Activated CD4-positive, CD25-positive, alpha-beta regulatory T cell treated with anti-CD3 and anti-CD28 coated beads, Interleukin-2, amount 50 U/mL, for 24 hours (primary cell): Measurements from ENCODE around the gene LRG1.

Experiments
- ATAC-seq, 2 donors: fragments of 150-1000 bp; cut with Tn5 transposase; one replicate each; pipeline ENCODE4 v1.10.0; 2021; ENCODE audit warnings: mild to moderate bottlenecking in 1 of 2, moderate library complexity in 1 of 2

Gene LRG1

DNA sequence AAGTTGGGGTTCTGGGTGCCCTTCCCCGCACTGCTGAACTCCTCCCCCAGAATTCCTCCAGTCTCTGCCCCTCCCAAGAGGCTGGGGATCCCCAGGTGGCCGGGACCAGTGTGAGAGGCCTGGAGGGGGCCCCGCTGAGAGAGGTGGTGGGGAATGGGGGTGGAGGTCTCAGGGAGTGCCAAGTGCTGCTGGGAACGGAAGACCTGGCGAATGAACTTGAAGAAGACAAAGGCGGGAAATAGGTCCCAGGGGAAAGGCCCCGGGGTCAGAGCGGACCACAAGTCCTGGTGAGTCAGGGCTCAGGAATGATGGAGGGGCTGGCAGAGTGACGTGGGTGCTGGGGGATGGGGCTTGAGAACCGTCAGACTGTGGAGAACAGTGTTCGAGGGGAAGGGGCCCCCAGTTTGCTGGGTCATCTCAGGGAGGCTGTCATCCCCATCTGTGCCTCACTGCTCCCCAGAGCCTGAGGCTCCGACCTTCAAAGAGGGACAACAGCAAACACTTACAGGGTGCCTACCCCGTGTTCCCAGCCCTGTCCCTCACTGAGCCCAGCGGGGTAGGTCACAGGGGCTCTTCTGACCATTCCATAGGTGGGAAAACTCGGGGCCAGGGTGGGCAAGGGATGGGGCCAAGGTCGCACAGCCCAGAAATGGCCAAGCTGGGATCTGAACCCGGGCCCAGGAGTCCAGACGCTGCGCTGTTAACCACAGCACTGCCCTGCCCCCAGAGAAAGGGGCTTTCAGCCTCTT lies 35.6 kb upstream of the LRG1 start:
- ATAC-seq = no peak

DNA sequence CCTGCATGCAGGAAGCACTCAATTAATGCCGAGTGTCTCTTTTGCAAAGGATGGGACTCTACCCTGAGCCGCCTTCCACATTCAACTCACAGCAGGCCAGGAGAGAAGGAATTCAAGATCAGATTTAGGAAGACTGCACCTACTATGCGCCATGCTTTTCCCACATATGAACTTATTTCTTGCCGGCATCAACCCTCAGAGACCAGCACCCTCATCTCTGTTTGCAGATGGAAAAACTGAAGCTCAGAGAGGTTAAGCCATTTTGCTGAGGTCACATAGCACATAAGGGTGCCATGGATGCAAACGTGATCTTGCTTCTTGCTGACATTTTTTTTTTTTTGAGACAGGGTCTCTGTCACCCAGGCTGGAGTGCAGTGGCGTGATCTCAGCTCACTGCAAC lies 33.8 kb upstream of the LRG1 start:
- no peak for ATAC-seq

DNA sequence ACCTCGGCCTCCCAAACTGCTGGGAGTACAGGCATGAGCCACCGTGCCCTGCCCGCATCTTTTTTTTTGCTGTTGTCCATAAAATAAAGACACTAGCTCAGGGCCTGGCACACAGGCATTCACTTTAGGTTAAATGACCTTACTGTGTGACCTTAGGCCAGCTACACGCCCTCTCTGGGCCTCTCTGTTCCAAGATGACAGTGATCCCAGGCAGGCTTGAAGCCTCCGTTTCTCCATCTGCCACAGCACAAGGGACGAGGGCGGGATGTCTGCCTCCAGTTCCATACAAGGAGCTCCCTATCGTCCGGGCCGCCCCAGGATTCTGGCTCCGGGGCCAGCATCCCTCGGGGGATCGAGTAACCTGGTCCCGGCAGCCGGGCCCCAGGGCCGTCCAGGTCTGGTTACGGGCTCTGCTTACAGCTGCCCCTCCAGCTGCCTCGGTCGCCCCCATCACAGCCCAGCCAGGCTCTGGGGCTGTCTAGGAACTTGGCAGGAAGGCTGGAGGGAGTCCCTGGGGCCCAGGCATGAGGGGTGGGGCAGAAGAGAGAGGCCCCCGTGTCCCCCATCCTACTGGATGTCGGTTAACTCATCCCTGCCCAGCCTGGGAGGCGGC lies 31.6 kb upstream of the LRG1 start:
- no peak for ATAC-seq

DNA sequence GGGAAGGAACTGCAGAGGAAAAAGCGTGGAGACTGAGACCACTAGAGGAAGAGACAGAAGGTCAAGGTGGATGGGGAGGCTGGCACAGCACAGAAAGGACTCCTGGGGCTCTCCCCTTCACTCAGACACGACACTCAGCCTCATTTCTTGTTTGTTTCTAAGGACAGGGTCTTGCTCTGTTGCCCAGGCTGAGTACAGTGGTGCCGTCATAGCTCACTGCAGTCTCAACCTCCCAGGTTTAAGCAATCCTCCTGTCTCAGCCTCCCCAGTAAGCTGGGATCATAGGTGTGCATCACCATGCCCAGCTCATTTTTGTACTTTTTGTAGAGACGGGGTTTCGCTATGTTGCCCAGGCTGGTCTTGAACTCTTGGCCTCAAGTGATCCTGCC lies 31.1 kb upstream of the LRG1 start:
- no peak for ATAC-seq

DNA sequence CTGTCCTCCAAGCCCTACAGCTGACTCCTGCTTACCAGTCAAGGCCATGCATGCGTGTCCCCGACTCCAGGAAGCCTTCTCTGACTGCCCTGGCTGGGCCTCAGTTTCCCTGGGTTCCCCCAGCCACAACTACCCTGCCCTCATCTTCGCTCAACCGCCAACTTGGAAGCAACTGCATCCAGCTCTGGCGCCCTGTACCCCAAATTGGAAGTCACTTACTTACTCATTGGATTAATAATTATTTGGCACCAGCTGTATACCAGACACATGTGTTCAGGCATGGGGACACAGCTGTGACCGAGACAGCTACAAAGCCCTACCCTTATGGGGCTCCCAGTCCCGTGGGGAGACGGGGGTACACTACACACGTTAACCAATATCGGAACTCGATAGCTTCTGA lies 30.6 kb upstream of the LRG1 start:
- ATAC-seq = no peak

DNA sequence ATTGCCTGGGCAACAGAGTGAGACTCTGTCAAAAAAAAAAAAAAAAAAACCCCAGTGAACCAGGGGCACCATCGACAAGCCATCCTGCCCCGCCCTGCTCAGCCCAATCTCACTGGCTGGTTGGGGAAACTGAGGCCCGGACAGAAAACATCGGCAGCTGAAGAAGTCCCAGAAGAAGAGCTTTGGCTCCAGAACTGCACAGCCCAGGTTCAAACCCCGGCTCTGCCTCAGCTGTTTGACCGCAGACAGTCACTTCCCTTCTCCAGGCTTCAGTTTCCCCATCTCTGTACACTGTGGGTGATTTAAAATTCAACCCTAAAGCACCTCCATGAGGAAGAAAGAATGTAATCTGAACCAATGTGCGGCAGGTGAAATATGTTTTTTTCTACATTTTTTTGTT lies 29.1 kb upstream of the LRG1 start:
- no peak for ATAC-seq

DNA sequence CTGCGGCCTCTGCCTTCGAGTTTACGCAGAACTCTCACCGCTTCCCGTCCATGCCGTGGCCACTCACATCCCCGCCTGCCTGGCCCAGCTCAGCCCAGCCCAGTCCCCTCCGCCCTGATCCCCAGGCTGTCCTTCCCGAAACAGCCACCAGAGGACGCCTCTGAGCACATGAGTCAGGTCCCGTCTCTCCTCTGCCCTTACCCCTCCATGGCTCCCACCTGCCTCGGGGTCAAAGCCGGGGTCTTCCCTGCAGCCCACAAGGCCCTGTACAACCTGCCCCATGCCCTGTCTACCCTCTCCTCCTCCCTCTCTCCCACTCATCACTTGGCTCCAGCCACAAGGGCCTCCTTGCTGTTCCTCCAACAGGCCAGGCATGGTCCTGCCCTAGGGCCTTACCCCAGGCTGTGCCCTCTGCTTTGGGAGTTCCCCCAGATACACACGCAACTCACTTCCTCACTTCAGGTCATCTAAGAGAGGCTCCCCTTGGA lies 27.8 kb upstream of the LRG1 start:
- peak; percentile 44 to 48 for ATAC-seq

DNA sequence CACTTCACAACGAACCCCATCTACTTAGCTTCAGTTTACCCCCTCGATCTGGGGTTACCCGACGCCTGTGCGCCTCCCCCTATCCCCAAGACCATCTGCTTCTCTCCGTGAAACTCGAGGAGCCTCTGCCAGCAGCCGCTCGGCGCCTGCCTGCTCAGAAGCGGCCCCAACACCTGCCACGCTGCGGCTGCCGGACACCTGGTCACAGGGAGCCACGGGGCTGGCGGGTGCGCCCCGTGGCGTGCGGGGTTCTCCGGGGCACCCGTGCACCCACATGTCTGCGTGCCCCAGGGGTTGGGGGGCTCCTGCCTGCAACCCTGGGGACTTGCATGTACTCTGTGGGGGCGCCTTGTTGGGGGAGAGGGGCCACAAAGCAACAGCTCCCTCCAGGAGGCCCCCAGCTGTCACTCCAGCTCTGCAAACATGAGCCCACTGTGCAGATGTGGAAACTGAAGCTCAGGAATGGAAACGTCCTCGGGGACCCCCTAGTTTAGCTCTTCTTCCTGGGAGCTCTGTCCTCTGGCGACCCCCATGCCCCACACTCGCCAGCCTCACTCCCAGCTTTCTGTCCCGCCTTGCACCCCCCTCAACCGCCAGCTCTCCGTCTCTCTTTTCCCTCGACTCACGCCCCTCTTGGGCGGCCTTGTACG lies 26.7 kb upstream of the LRG1 start:
- ATAC-seq = no peak

DNA sequence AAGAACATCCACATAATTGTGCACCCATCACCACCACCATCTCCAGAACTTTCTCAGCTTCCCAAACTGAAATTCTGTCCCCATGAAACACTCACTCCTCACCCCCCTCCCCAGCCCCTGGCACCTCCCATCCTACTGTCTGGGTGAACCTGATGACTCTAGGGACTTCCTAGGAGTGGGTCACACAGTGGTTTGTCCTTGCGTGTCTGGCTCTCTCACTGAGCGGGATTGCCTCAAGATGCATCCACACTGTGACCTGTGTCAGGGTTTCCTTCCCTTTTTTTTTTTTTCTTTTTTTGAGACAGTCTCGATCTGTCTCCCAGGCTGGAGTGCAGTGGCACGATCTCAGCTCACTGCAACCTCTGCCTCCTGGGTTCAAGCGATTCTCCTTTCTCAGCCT lies 23.7 kb upstream of the LRG1 start:
- peak in 1 of 2 donors; percentile 30 for ATAC-seq

DNA sequence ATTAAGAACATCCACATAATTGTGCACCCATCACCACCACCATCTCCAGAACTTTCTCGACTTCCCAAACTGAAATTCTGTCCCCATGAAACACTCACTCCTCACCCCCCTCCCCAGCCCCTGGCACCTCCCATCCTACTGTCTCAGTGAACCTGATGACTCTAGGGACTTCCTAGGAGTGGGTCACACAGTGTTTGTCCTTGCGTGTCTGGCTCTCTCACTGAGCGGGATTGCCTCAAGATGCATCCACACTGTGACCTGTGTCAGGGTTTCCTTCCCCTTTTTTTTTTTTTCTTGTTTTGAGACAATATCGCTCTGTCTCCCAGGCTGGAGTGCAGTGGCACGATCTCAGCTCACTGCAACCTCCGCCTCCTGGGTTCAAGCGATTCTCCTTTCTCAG lies 22.2 kb upstream of the LRG1 start:
- peak in 1 of 2 donors; percentile 41 for ATAC-seq

DNA sequence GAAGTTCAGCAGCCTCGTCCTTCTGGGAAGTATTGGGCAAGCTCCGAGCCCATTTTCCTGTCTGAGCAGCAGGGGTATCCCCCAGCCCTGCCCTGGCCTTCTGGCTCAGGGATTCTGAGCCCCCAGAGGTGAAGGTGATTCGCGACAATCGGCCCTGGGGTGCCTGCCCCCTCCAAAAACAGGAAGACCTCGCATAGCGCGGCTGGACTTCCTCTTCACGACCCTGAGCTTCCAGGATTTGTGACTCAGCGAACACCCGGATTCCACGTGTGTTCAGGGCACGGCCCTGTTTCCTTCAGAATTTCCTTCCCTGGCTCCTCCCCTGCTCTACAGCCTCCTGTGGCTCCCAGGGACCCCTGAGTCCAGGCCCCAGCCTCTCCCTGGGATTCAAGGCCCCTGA lies 19.7 kb upstream of the LRG1 start, which contains the start of gene SEMA6B:
SEMA6B (minus strand) TSS at position 116 of the 400 bp plus-strand sequence. CDS start 1,227 bp downstream, outside the sequence.
- no peak for ATAC-seq

DNA sequence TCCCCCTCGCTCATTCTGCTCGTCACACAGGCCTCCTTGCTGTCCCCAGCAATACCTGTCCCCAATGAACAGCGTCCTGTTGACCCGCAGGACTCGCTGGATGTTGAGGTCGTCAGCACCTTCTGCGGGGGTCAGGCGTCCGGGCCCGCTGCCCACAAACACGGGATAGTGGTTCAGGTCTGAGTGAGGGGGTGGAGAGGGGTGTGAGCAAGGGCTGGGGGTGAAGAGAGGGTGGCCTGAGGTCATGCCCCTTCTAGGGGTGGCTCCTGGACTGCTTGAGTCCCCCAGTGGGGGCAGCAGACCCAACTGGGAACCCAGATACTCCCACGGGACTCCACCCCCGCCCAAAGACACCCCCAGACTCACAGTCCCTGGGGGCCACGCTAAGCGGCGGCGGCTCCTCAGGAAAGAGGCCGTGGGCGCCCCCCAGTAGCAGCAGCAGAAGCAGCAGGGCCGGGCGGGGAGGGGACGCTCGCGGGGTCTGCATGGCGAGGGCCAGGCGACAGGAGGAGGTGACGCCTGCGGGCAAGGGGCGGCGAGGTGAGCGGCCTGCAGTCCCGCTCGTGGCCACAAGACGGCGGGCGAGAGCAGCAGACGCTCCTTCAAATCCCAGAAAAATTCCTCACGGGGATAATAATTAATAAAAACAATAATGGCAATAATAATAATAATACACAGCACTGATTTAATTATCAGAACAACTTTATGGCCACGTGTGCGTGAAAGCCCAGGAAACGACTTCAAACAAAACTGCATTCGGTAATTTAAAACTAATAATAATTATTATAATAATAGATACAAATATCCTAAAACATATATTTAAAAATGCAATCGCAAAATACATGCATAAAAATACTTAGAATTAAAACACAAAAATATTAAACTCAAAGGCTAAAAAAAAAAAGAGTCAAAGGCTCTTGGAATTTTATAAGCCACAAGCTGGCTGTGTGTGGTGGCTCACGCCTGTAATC lies 18.4 kb upstream of the LRG1 start:
- ATAC-seq = no peak

DNA sequence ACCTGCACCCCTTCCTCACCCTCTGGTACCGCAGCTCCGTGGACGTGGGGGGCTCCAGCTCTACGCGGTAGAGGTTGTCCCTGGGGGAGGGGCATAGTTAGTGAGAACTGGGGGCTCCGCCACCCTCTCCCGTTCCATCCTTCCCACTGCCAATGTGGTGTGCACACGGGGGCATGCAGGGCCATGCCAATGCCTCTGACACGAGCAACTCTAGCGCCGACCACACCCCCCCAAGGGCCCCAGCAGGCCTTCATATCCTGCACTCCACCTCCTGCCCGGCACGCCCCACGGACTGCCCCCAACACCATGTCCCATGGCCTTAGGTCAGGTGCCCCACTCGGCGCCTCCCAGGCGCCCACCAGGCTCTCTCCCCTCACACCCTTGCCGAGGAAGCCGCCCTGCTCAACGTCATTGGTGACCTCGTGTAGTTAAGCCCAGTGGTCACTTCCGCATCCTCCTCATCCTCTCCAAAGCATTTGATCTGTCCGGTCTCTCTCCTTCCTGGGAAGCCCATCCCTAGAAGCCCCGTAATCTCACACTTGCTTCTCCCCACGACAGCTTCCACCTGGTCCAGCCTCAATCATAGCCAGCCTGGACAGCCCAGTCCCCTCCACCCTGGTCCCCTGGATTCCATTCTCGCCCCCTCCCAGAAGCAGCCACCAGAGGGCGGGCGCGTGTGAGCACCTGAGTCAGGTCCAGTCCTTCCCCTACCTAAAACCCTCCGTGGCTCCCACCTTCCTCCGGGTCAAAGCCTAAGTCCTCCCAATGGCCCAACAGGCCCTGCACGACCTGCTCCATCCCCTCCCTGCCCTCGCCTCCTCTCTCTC lies 17.5 kb upstream of the LRG1 start:
- ATAC-seq = peak in 1 of 2 donors; percentile 28

DNA sequence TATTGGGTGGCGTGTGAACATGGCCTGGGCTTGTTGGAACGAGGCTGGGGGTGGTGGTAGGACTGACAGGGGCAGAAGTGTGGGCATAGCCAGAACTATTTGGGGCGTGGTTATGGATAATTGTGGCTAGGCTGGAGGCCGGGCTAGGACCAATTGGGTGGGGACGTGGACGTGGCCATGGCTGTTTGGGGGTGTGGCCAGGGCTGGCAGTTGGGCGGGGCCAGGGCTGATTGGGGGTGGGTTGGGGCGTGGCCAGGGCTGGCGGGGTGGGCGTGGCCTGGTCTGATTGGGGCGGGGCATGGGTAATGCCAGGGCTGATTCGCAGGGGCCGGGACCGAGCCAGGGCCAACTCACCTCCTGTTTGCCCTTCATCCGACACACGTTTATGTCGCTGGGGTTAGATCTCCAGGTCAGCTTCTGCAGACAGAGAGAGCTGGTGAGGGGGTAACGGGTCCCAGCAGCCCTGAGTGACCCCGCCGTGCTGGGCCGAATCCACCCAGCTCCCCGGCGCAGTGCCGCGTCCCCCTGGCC lies 16.8 kb upstream of the LRG1 start:
- no peak for ATAC-seq

DNA sequence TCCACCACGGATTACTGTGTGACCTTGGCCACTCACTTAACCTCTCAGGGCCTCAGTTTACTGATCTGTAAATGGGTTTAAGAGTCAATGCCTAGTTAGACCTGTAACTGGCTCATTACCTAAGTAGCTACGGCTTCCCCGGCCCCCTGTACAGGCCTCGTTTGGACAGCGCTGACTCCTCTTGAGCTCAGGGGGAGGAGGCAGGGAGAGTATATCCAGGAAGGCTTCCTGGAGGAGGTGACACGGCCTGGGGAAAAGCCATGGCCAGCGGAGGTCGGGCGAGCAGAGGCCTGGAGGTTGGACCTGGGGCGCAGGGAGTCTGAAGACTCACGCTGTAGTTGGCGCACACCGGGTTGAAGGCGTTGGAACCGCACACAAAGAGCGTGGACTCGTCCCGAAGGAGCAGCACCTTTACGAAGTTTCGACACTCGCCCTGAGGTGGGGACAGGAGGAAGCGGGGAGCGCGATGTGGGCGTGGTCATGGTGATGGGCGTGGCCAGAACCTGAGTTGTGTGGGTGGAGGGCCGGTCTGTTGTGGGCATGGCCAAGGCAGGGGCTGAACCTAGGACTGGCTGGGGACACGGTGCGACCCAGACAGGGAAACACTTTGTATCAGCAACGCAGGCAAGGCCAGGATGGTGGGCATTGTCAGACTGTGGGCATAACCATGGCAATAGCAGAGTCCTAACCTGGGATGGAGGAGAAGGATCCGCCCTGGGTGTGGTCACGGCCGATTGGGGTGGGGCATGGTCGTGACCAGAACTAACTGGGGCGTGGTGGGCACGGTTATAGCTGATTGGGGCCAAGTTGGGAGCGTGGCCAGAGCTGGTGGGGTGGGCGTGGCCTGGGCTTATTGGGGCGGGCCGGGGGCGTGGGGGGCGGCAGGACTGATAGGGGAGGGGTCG lies 16.1 kb upstream of the LRG1 start:
- ATAC-seq = no peak

DNA sequence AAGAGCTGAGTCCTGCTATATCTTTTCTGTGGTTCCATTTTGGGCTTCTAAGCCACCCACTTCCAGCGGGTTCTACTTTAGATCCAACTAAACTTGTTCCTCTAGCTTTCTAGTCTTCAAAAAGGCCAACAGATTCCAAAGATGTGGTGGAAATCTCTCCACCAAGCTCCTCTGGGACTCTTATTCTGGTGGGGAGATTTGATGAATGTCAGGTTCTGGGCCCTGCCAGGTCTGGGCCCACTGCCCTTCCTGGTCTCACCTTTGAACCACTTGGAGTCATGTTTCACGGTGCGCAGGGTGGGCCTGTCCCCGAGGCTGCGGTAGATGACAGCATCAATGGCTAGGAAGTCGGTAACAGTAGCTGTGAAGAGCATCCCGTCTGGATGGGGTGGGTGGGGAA lies 14.9 kb upstream of the LRG1 start:
- ATAC-seq = no peak

DNA sequence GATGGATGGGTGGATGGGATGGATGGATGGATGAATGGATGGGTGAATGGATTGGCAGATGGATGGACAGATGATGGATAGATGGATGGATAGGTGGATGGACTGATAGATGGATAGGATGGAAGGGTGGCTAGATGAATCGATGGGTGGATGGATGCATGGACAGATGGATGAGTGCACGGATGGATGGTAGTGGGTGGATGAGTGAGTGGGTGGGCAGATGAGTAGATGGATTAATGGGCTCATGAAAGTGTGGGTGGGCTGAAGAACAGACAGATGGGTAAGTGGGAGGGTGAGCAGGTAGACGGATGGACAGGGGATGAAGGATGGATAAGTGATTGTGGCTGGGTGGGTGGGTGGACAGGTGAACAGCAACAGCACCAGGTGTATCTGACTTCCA lies 13.9 kb upstream of the LRG1 start:
- ATAC-seq = no peak

DNA sequence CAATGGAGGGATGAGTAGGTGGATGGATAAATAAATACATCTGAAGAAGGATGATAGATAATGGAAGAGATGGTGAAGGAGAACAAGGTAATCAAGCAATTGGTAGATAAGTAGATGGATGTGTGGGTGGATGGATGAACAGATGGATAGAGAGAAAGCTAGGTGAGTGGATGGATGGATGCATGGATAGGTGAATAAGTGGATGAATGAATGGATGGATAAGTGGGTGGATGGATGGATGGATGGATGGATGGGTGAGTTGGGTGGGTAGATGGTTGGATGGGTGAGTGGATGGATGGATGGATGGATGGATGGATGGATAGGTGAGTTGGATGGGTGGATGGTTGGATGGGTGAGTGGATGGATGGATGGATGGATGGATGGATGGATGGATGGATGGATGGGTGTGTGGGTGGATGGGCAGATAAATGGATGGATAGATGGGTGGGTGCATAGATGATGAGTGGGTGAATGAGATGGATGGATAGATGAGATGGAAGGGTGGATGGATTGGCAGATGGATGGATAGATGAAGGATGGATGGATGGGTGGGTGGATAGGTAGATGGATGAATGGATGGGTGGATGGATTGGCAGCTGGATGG lies 13.4 kb upstream of the LRG1 start:
- ATAC-seq = no peak

DNA sequence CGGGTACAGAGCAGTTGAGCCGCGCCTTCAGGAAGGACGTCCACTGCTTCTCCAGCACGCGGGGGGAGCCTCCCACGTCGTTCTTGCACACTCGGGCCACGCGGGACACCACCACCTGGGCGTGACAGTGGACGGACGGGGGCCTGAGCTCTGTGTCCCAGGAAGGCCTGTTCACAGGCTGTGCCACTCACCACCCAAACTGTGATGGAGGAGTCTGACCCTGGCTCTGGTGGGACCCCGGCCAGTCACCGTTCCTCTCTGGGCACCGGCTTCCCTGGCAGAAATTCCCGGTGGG lies 12.6 kb upstream of the LRG1 start:
- ATAC-seq = no peak

DNA sequence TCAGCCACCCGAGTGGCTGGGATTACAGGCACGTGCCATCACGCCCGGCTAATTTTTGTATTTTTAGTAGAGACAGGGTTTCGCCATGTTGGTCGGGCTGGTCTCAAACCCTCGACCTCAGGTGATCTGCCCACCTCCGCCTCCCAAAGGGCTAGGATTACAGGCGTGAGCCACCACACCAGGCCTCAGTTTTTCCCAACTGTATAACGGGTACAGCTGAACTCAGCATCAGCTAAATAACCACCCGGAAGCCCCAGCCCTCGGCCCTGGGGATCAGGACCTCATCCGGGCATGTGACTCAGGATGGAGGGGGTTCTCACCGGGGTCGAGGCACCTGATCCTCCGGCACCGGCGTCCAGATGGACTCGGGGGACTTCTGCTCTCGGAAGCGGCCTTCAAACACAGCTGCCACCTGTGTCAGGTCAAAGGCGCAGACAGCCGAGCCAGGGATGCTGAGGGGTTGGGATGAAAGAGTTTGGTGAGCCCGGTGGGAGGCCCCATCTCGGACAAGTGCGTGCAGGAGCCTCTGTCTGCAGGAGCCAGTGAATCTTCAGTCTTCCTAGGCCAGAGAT lies 10.7 kb upstream of the LRG1 start:
- ATAC-seq = no peak
